Right lobe of liver (tissue), 6 donors: ENCODE data around the gene NRF1. TPM values are rescaled to one million over a fixed set of nuclear protein-coding genes. Genes with fewer than 3 reads are reported as not detected.

Experiments used
- ATAC-seq, 4 donors: fragments of 200-7000 bp; cut with Tn5 transposase; one replicate each; pipeline ENCODE4 v1.9.1; 2020; ENCODE audit warnings: mild to moderate bottlenecking in 4 of 4, moderate library complexity in 4 of 4
- DNase-seq, 3 donors: peaks; one replicate each; pipeline ENCODE4 v3.0.0-alpha.2; 2020
- H3K27ac ChIP-seq, 3 donors: fragments of 200-600 bp; one replicate each; pipeline ENCODE4 v1.8.0; 2022
- H3K27me3 ChIP-seq, 2 donors: fragments of 200-600 bp; one replicate each; pipeline ENCODE4 v1.8.0; 2022
- H3K36me3 ChIP-seq, 4 donors: fragments of 200-600 bp; sonication (generic) in 1 of 4; one replicate each; pipeline versions ENCODE4 v1.5.1 to v1.8.0; 2017 to 2022; ENCODE audit warnings: control low read depth in 1 of 4
- H3K4me1 ChIP-seq, 4 donors: fragments of 200-600 bp; sonication (generic) in 1 of 4; one replicate each; pipeline versions ENCODE4 v1.5.1 to v1.8.0; 2017 to 2022; ENCODE audit warnings: control low read depth in 1 of 4
- H3K4me3 ChIP-seq, 3 donors: fragments of 200-600 bp; one replicate each; pipeline ENCODE4 v1.8.0; 2022
- H3K9me3 ChIP-seq, 4 donors: fragments of 200-600 bp; sonication (generic) in 1 of 4; one replicate each; pipeline versions ENCODE4 v1.5.1 to v1.8.0; 2017 to 2022; ENCODE audit warnings: control low read depth in 1 of 4
- CTCF ChIP-seq, 4 donors: fragments of 200-600 bp in 3 of 4; fragments of 450-650 bp in 1 of 4; IDR thresholded peaks; one replicate each; pipeline versions ENCODE4 v1.5.1 to v1.8.0; 2016 to 2022; ENCODE audit warnings: antibody characterized with exemption in 4 of 4, mild to moderate bottlenecking in 2 of 4
- POLR2A ChIP-seq: fragments of 450-650 bp; IDR thresholded peaks from one replicate; pipeline ENCODE4 v1.6.1; 2017; ENCODE audit warnings: antibody characterized with exemption, mild to moderate bottlenecking
- WGBS: methylation state at CpG from one replicate; pipeline ENCODE4 v1.1.6; 2018; ENCODE audit warnings: low coverage, low lambda C conversion rate; ENCODE audit not compliant: insufficient coverage; ENCODE audit errors: missing lambda C conversion rate; 5-methylcytosine and 5-hydroxymethylcytosine counted together
- intact Hi-C, 2 donors: fragments of 100-400 bp; cut with DNase I; formaldehyde crosslinking; loops; one replicate each; pipeline versions ENCODE4 v1.11.2 to v1.14.1; 2022
- total RNA-seq, 6 experiments: library from RNA; depleted of rRNA in 2 of 6; stranded (reverse); fragments of >200 nt in 2 of 6; fragmentation: NEBNext Ultra II Directional in 3 of 6; extraction: Animal tissue kit (Norgen Biotek cat#: 25700) in 3 of 6; gene quantifications; one replicate each; pipeline versions ENCODE4 v1.1.0 to v1.2.4, GENCODE V29; 2016 to 2023
- donor health status: DM: no; HTN: yes; CAD: no.
- donor health status: DM: no; HTN: no; CAD: no.
- donor health status: DM: no; HTN: no; CAD: no.
- donor health status: DM: no; HTN: yes; CAD: no.
- donor health status: DM: no; HTN: yes; CAD: no.

The NRF1 gene
- total RNA-seq, 6 experiments from 2014 or later = 3.9 to 6.8 (median 5.3) TPM

- Histone ChIP-seq H3K4me3 (no peak overlapping the region), H3K9me3 (no peaks in the 10 kb centered on the region), H3K27ac (no peak overlapping the region), H3K27me3 (no peaks in the 10 kb centered on the region), H3K36me3 (peaks cover 0 to 4% (median 2%) of the 10 kb centered on the region in 4 donors), H3K4me1 (no peaks in the 10 kb centered on the region)
- WGBS = 44% methylated on average over 2 of the region's 2 CpGs
- DNase-seq = no peak
- TF ChIP-seq CTCF (IDR thresholded peaks at IDR 0.05) (no peak), POLR2A (no peak)
- intact Hi-C loops = no loop called here
- ATAC-seq = no peak
These were observed 118.0 kb downstream of the NRF1 start for GRCh38 chr7:129729511-129729910.

GRCh38 chr7:129730159-129730558 lies 118.6 kb downstream of the NRF1 start:
- Histone ChIP-seq H3K4me3 (no peak overlapping the region), H3K36me3 (peaks cover 0 to 4% (median 0%) of the 10 kb centered on the region in 4 donors), H3K4me1 (no peaks in the 10 kb centered on the region), H3K27me3 (no peaks in the 10 kb centered on the region), H3K9me3 (no peaks in the 10 kb centered on the region), H3K27ac (no peak overlapping the region)
- intact Hi-C loops = no loop called here
- TF ChIP-seq POLR2A (no peak), CTCF (IDR thresholded peaks at IDR 0.05) (no peak)
- DNase-seq (no peak), ATAC-seq (no peak)
- no CpG with 5 or more reads among the region's 3 CpGs for WGBS

GRCh38 chr7:129734400-129734799 lies 122.9 kb downstream of the NRF1 start:
- ATAC-seq (no peak), DNase-seq (no peak)
- TF ChIP-seq POLR2A (no peak), CTCF (IDR thresholded peaks at IDR 0.05) (no peak)
- H3K36me3 ChIP-seq = peaks cover 0 to 4% (median 1%) of the 10 kb centered on the region in 4 donors
- H3K4me1 ChIP-seq = no peaks in the 10 kb centered on the region
- H3K4me3 ChIP-seq = no peak overlapping the region
- WGBS = 81% methylated on average over 3 of the region's 5 CpGs
- intact Hi-C loops = no loop called here
- no peak overlapping the region for H3K27ac ChIP-seq
- H3K9me3 ChIP-seq = no peaks in the 10 kb centered on the region
- H3K27me3 ChIP-seq = no peaks in the 10 kb centered on the region

- H3K4me1 ChIP-seq = no peaks in the 10 kb centered on the region
- DNase-seq (no peak), ATAC-seq (peak; percentile 67 to 92 (median 85))
- no peaks in the 10 kb centered on the region for H3K27me3 ChIP-seq
- 68% methylated on average over 3 of the region's 4 CpGs for WGBS
- H3K4me3 ChIP-seq = no peak overlapping the region
- no peaks in the 10 kb centered on the region for H3K9me3 ChIP-seq
- TF ChIP-seq CTCF (IDR thresholded peaks at IDR 0.05) (no peak), POLR2A (no peak)
- intact Hi-C loops = no loop called here
- peaks cover 0 to 2% (median 0%) of the 10 kb centered on the region in 4 donors for H3K36me3 ChIP-seq
- no peak overlapping the region for H3K27ac ChIP-seq
These were observed 127.9 kb downstream of the NRF1 start for GRCh38 chr7:129739427-129739826.
